Endothelial cell of umbilical vein (primary cell): ENCODE results near the gene HOXD4. TPM values are rescaled to one million over a fixed set of nuclear protein-coding genes. Genes with fewer than 3 reads are reported as not detected.

Experiments
- BruUV-seq: library from RNA; stranded (reverse); fragments of 400-500 nt; replicated peaks from 2 replicates; lab custom pipeline; 2021; lab: Mats Ljungman, UMichigan
- CTCF ChIA-PET: fragments of 300-600, 350-600 bp; sonication (Branson Sonifier 250); formaldehyde crosslinking; loops from one replicate; lab custom pipeline; 2021; ENCODE audit warnings: antibody characterized with exemption, inconsistent platforms; lab: Charles Lee
- POLR2A ChIA-PET: fragments of 300-600, 350-600 bp; sonication (Branson Sonifier 250); formaldehyde crosslinking; loops from one replicate; lab custom pipeline; 2021; ENCODE audit warnings: antibody characterized with exemption, inconsistent platforms; lab: Charles Lee
- DNase-seq: peaks from one replicate; pipeline ENCODE4 v3.0.0-alpha.2; 2011; ENCODE audit warnings: low read depth, low spot score
- FAIRE-seq: peaks from 2 replicates; lab custom pipeline; 2011; peaks lifted over from hg19 to GRCh38; lab: Jason Lieb, UNC
- H2AFZ ChIP-seq: 2 replicates; pipeline ENCODE4 v1.6.0; 2012; ENCODE audit warnings: low read depth, low read length, control low read depth, inconsistent platforms
- H3K27ac ChIP-seq: 2 replicates; pipeline ENCODE4 v1.5.1; 2011; ENCODE audit warnings: low read depth, mild to moderate bottlenecking, control low read depth, low read length, moderate library complexity; ENCODE audit not compliant: insufficient read depth
- H3K27me3 ChIP-seq, 2 experiments: 2 replicates each; pipeline versions ENCODE4 v1.6.0 to v1.6.1; 2011; ENCODE audit warnings: low read length in 2 of 2, mixed read lengths in 1 of 2; ENCODE audit not compliant: control insufficient read depth in 2 of 2, insufficient read depth in 2 of 2
- H3K36me3 ChIP-seq, 2 experiments: 2 replicates in 1 of 2; 3 replicates in 1 of 2; pipeline ENCODE4 v1.5.1; 2011; ENCODE audit warnings: low read length in 2 of 2, mild to moderate bottlenecking in 1 of 2, moderate library complexity in 1 of 2; ENCODE audit not compliant: control insufficient read depth in 2 of 2, insufficient read depth in 2 of 2; ENCODE audit errors: extremely low read depth in 1 of 2
- H3K4me1 ChIP-seq: 3 replicates; pipeline ENCODE4 v1.5.1; 2011; ENCODE audit warnings: mild to moderate bottlenecking, low read length; ENCODE audit not compliant: control insufficient read depth, insufficient read depth; ENCODE audit errors: extremely low read depth
- H3K4me2 ChIP-seq: 2 replicates; pipeline ENCODE4 v1.6.1; 2011; ENCODE audit warnings: low read length, control low read depth, mixed read lengths; ENCODE audit not compliant: insufficient read depth
- H3K4me3 ChIP-seq, 3 experiments: fragments of 200-600 bp in 1 of 3; sonication (generic), shearing (Covaris generic) in 1 of 3; replicated peaks in 1 of 3; 2 replicates each; pipeline ENCODE4 v1.5.1; 2011 to 2016; ENCODE audit warnings: control low read depth in 3 of 3, low read length in 3 of 3, mild to moderate bottlenecking in 2 of 3, inconsistent platforms in 1 of 3, low read depth in 1 of 3, moderate library complexity in 1 of 3; ENCODE audit not compliant: insufficient read depth in 1 of 3
- H3K79me2 ChIP-seq: 2 replicates; pipeline ENCODE4 v1.6.0; 2012; ENCODE audit warnings: low read length, inconsistent platforms; ENCODE audit not compliant: control insufficient read depth, insufficient read depth
- H3K9ac ChIP-seq: replicated peaks from 2 replicates; pipeline ENCODE3; 2011; ENCODE audit warnings: low read length, control low read depth; ENCODE audit not compliant: insufficient read depth; ENCODE audit errors: extremely low read depth
- H3K9me1 ChIP-seq: replicated peaks from 3 replicates; pipeline ENCODE4 v1.6.0; 2011; ENCODE audit warnings: mild to moderate bottlenecking, low read length; ENCODE audit not compliant: control insufficient read depth, insufficient read depth; ENCODE audit errors: extremely low read depth
- H3K9me3 ChIP-seq: replicated peaks from 2 replicates; pipeline ENCODE4 v1.5.1; 2012; ENCODE audit warnings: low read length, inconsistent platforms; ENCODE audit not compliant: control insufficient read depth, insufficient read depth
- H4K20me1 ChIP-seq: replicated peaks from 2 replicates; pipeline ENCODE3; 2011; ENCODE audit warnings: mild to moderate bottlenecking, low read length; ENCODE audit not compliant: control insufficient read depth, insufficient read depth; ENCODE audit errors: extremely low read depth
- EZH2 ChIP-seq: IDR thresholded peaks from 2 replicates; pipeline ENCODE4 v1.6.1; 2012; ENCODE audit warnings: borderline replicate concordance, low read depth, mild to moderate bottlenecking, moderate library complexity, low read length, inconsistent platforms; ENCODE audit not compliant: severe bottlenecking
- FOS ChIP-seq: IDR thresholded peaks from 2 replicates; pipeline ENCODE4 v1.6.1; 2011; ENCODE audit warnings: mild to moderate bottlenecking, low read length, moderate library complexity, borderline replicate concordance; ENCODE audit not compliant: insufficient read depth
- GATA2 ChIP-seq: IDR thresholded peaks from 2 replicates; pipeline ENCODE4 v1.7.0; 2011; ENCODE audit warnings: low read depth, mild to moderate bottlenecking, moderate library complexity, mixed read lengths, low read length; ENCODE audit not compliant: insufficient read length, insufficient read depth
- JUN ChIP-seq: IDR thresholded peaks from 2 replicates; pipeline ENCODE4 v1.6.1; 2011; ENCODE audit warnings: borderline replicate concordance, low read depth; ENCODE audit not compliant: insufficient read length, insufficient read depth
- MYC ChIP-seq: IDR thresholded peaks from one replicate; pipeline ENCODE4 v1.6.1; 2011; ENCODE audit warnings: mild to moderate bottlenecking, low read depth, low read length
- POLR2A ChIP-seq: IDR thresholded peaks from 2 replicates; pipeline ENCODE4 v1.6.1; 2012; ENCODE audit warnings: low read depth, mild to moderate bottlenecking, control low read depth, low read length
- POLR2AphosphoS5 ChIP-seq: IDR thresholded peaks from 2 replicates; pipeline ENCODE4 v1.6.1; 2012; ENCODE audit warnings: low read depth, mild to moderate bottlenecking, control low read depth, low read length, moderate library complexity; ENCODE audit not compliant: insufficient read depth
- dilution Hi-C: fragments of 300-500 bp; cut with MboI; formaldehyde crosslinking; loops from one replicate; pipeline ENCODE4 v1.15.0; 2019; ENCODE audit warnings: low sequenced_read_pairs; ENCODE audit not compliant: extremely low pct_ligation_motif_present
- intact Hi-C: fragments of 100-400 bp; cut with micrococcal nuclease; formaldehyde crosslinking; loops from one replicate; pipeline ENCODE4 v1.10.0; 2022
- polyA plus RNA-seq, 4 experiments: library from polyadenylated mRNA; depleted of rRNA in 3 of 4; stranded (reverse) in 3 of 4; unstranded in 1 of 4; fragments of >200 nt; gene quantifications; 2 replicates each; pipeline versions ENCODE4 v1.2.1 to v1.2.3, GENCODE V29; 2011 to 2012; ENCODE audit warnings: missing spikeins in 1 of 4
- total RNA-seq: library from RNA; stranded (reverse); gene quantifications from 2 replicates; pipeline ENCODE4 v1.2.3, GENCODE V29; 2021
- TF ChIP-seq, protein P1 (sequence below), 2 donors: IDR thresholded peaks; 1 replicate in 1 of 2; 2 replicates in 1 of 2; pipeline ENCODE4 v1.5.1; 2011; ENCODE audit warnings: low read length in 2 of 2, mild to moderate bottlenecking in 2 of 2, moderate library complexity in 2 of 2, control low read depth in 1 of 2, inconsistent platforms in 1 of 2, low read depth in 1 of 2; ENCODE audit not compliant: insufficient read depth in 1 of 2; ENCODE audit errors: extremely low read depth in 1 of 2
- TF ChIP-seq, protein P2 (sequence below): IDR thresholded peaks from 2 replicates; pipeline ENCODE4 v1.6.1; 2011; ENCODE audit not compliant: insufficient read depth, insufficient read length

HOXD4 gene
- total and polyA plus RNA-seq, 2 donors (not counting 3 experiments of a cell fraction or from before 2014, with no cell fraction given), result 7.6 to 13.7 TPM

GRCh38 chr2:176152350-176153181 is 1.2 kb downstream of the HOXD4 start:
- H4K20me1 ChIP-seq, result no peaks in the 10 kb centered on the region
- H3K9me3 ChIP-seq, result no peaks in the 10 kb centered on the region
- intact Hi-C loops (no loop called here), dilution Hi-C loops (no loop called here)
- H3K9ac ChIP-seq, result no peak overlapping the region
- H3K36me3 ChIP-seq, result peaks cover 2 to 22% of the 10 kb centered on the region in 2 experiments
- FAIRE-seq, result no peak
- H3K9me1 ChIP-seq, result no peaks in the 10 kb centered on the region
- no peak for DNase-seq
- CTCF ChIA-PET, result interaction anchor here (0.9 to 4.1 kb wide), 2 partner anchors 302 kb away, joined by 3 to 25 read pairs; no protein-coding TSS in a partner anchor
- no peaks in the 10 kb centered on the region for H3K4me1 ChIP-seq
- TF ChIP-seq EZH2, result no peak
- TF ChIP-seq, protein P1, sequence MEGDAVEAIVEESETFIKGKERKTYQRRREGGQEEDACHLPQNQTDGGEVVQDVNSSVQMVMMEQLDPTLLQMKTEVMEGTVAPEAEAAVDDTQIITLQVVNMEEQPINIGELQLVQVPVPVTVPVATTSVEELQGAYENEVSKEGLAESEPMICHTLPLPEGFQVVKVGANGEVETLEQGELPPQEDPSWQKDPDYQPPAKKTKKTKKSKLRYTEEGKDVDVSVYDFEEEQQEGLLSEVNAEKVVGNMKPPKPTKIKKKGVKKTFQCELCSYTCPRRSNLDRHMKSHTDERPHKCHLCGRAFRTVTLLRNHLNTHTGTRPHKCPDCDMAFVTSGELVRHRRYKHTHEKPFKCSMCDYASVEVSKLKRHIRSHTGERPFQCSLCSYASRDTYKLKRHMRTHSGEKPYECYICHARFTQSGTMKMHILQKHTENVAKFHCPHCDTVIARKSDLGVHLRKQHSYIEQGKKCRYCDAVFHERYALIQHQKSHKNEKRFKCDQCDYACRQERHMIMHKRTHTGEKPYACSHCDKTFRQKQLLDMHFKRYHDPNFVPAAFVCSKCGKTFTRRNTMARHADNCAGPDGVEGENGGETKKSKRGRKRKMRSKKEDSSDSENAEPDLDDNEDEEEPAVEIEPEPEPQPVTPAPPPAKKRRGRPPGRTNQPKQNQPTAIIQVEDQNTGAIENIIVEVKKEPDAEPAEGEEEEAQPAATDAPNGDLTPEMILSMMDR (IDR thresholded peaks at IDR 0.05; ENCODE audit: extremely low read depth in 1 of 2, insufficient read depth in 1 of 2, low read depth in 1 of 2, low read length in 2 of 2), result no peak
- no peak for TF ChIP-seq FOS
- TF ChIP-seq JUN, result no peak
- TF ChIP-seq POLR2A, result no peak
- no peak for TF ChIP-seq GATA2
- TF ChIP-seq MYC, result no peak
- TF ChIP-seq, protein P2, sequence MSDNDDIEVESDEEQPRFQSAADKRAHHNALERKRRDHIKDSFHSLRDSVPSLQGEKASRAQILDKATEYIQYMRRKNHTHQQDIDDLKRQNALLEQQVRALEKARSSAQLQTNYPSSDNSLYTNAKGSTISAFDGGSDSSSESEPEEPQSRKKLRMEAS, result no peak
- no peak for TF ChIP-seq POLR2AphosphoS5
- POLR2A ChIA-PET, result interaction anchor here (0.6 kb wide), 1 partner anchor 29 kb away, joined by 3 read pairs; no protein-coding TSS in a partner anchor
- H3K4me2 ChIP-seq, result no peak overlapping the region
- H2AFZ ChIP-seq, result no peak overlapping the region
- H3K4me3 ChIP-seq, result no peak overlapping the region
- H3K79me2 ChIP-seq, result peaks cover 19% of the 10 kb centered on the region
- no TSS peak for BruUV-seq
- H3K27me3 ChIP-seq, result no peaks in the 10 kb centered on the region
- no peak overlapping the region for H3K27ac ChIP-seq
